ENCODE data around the gene PAPOLB. TPM values are rescaled to one million over a fixed set of nuclear protein-coding genes. Genes with fewer than 3 reads are reported as not detected.

The PAPOLB gene
- total RNA-seq, 2 donors from 2014 or later, result 0.68 to 1.1 TPM

DNA sequence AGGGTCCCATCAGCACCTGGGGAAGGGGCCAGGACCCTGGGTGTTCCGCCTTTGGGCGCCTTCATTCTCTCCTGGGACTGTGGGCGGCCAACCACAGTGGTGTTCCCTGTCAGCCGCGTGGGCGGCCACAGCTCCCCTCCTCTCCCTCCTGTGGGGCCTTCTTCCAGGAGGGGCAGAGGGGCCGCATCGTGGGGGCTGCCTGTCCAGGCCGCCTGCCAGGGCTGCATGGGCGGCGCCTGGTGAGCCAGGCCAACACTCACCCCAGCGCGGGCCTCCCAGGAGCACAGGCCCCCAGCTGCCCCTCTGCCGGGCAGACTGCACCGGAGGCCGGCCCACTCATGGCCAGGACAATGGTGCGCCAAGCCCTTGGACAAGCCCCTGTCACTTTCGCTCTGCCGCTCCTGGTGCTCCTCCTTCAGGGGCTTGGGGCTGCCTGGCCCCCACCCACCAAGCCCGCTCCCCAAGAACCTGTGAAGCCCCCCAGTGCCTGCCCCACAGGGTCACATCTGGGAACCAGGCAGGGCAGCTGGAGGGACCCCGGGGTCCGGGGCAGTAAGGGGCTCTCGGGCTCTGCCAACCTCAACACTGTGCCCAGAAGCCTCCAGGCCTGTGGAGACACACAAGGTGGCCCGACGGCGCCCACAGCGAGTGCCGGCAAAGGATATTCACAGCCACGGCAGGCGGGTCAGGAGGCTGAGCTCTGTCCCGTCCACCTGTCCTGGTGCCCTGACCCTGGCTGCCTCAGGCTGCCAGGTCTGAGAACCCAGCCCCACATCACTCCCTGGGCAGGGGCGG is 43.6 kb downstream of the PAPOLB start:
- DNase-seq (ENCODE audit: low spot score) (no peak), ATAC-seq (ENCODE audit: insufficient number of reproducible peaks, low FRiP score, low read depth) (no peak)
- TF ChIP-seq, protein P1, sequence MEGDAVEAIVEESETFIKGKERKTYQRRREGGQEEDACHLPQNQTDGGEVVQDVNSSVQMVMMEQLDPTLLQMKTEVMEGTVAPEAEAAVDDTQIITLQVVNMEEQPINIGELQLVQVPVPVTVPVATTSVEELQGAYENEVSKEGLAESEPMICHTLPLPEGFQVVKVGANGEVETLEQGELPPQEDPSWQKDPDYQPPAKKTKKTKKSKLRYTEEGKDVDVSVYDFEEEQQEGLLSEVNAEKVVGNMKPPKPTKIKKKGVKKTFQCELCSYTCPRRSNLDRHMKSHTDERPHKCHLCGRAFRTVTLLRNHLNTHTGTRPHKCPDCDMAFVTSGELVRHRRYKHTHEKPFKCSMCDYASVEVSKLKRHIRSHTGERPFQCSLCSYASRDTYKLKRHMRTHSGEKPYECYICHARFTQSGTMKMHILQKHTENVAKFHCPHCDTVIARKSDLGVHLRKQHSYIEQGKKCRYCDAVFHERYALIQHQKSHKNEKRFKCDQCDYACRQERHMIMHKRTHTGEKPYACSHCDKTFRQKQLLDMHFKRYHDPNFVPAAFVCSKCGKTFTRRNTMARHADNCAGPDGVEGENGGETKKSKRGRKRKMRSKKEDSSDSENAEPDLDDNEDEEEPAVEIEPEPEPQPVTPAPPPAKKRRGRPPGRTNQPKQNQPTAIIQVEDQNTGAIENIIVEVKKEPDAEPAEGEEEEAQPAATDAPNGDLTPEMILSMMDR (IDR thresholded peaks at IDR 0.05), result no peak

DNA sequence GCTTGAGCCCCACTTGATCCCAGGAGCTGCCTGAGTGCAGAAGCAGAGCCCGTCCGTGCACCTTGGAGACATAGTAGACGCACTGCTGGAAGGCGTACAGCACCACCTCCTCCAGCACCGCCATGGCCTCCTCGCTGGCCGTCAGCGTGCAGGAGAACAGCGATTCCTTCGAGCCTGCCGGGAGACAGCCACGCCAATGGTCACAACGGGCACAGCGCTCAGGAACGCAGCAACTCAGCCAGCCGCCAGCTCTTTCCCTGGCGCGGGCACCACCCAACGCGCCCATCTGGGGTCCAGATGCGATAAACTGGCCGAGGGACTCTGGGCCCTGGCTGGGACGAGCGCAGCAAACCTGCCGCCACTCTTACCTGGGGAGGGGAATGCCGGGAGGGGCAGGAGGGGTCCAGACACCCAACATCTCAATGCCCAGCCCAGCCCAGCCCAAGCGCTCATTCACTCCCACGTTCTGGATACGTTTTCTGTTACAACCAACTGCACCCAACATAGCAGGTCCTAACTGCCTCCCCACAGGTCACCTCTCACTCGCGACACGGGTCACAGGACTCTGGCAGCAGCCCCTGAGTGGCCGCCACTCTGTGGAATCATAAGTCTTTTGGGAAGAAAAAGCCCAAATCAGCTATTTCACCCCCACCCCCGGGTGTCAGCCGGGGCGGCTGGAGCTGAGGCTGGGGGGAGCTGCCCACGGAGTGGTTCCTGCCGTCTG is 44.5 kb downstream of the PAPOLB start:
- no peak for DNase-seq (ENCODE audit: low spot score)
- Histone ChIP-seq H3K4me1 (ENCODE audit: control insufficient read depth in 1 of 2, low read depth in 2 of 2) (peaks cover 5 to 14% of the 10 kb centered on the region in 2 donors), H3K9me3 (no peaks in the 10 kb centered on the region), H3K4me3 (no peak overlapping the region), H3K27me3 (replicated peaks; ENCODE audit: insufficient read depth) (no peaks in the 10 kb centered on the region), H3K36me3 (no peaks in the 10 kb centered on the region), H3K27ac (no peak overlapping the region)
- TF ChIP-seq, protein P1 (IDR thresholded peaks at IDR 0.05), result no peak
- ATAC-seq (ENCODE audit: insufficient number of reproducible peaks, low FRiP score, low read depth), result no peak

More for the DNA sequence above, 43.6 kb downstream of the PAPOLB start:
- H3K27me3 ChIP-seq (replicated peaks; ENCODE audit: insufficient read depth), result no peaks in the 10 kb centered on the region
- no peaks in the 10 kb centered on the region for H3K9me3 ChIP-seq
- H3K4me1 ChIP-seq (ENCODE audit: control insufficient read depth in 1 of 2, low read depth in 2 of 2), result peaks cover 5 to 14% of the 10 kb centered on the region in 2 donors
- no peaks in the 10 kb centered on the region for H3K36me3 ChIP-seq
- H3K27ac ChIP-seq, result no peak overlapping the region
- H3K4me3 ChIP-seq, result no peak overlapping the region

DNA sequence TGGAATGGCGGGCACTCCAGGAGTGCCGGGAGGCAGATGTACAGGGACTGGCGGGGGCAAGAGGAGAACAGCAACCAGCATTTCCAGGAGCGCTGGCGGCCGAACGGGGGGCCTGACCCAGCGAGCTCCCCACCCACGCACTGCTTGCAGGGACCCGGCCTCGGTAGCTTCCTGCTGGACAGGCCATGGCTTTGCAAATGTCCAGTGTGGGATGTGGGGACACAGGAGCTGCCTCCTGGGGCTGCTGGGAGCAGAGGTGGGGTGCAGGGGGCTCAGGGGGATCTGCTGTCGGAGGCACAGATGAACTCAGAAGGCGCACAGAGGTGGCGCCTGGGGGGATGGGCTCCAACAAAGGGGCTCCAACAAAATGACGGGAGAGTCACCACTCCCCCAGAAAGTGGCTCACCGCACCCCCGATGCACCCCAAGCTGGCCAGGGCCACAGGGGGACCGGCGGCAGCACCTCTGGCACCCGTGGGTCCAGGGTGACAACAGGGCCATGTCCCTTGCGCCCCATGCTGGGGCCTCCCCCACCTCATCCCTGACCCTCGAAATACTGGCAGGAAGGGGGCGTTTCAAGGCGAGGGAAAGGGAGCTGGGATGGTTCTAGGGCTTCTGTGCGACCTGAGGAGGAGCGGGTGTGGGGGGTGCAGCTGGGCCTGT is 45.3 kb downstream of the PAPOLB start:
- Histone ChIP-seq H3K9me3 (no peaks in the 10 kb centered on the region), H3K27me3 (replicated peaks; ENCODE audit: insufficient read depth) (no peaks in the 10 kb centered on the region), H3K4me1 (ENCODE audit: control insufficient read depth in 1 of 2, low read depth in 2 of 2) (peaks cover 5 to 14% of the 10 kb centered on the region in 2 donors), H3K4me3 (no peak overlapping the region), H3K27ac (no peak overlapping the region), H3K36me3 (no peaks in the 10 kb centered on the region)
- ATAC-seq (ENCODE audit: insufficient number of reproducible peaks, low FRiP score, low read depth) (no peak), DNase-seq (ENCODE audit: low spot score) (no peak)
- TF ChIP-seq, protein P1 (IDR thresholded peaks at IDR 0.05), result no peak

DNA sequence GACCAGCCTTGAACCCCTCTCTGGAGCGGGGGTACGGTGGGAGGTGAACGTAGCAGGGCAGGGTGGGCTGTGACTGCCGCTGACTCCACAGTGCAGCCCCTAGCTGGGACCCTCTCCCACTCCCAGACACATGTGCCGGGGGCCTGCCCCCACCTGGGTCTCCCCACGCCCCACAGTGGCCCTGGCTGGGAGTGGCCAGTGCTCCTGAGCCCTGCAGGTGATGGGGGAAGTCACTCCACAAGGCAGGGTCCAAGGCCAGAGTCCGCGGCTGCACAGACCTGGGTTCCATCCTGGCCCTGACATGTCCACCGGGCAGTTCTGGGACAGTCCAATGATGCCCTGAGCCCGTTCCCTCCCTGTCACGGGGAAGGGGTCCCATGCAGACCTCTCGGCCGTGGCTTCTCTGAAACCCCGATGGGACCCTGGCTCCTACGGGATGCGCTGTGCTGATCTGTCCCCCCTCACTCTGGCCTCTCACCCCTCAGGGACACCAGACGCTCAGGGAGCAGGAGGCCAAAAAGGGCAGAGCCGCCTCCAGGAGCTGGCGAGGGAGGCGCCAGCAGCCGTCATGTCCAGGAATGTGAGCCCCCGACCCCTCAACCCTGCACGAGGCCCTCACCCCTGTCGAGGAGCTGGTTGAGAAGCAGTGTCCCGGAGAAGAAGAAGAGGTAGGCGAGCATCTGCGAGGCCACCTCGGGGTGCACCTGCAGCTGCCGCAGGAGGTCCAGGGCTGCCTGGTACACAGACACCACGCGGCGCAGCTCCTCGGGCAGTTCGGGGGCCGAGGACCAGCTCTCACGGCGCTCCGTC is 46.0 kb downstream of the PAPOLB start:
- H3K9me3 ChIP-seq, result no peaks in the 10 kb centered on the region
- H3K36me3 ChIP-seq, result no peaks in the 10 kb centered on the region
- TF ChIP-seq, protein P1 (IDR thresholded peaks at IDR 0.05), result no peak
- DNase-seq (ENCODE audit: low spot score) (no peak), ATAC-seq (ENCODE audit: insufficient number of reproducible peaks, low FRiP score, low read depth) (no peak)
- H3K4me3 ChIP-seq, result no peak overlapping the region
- no peak overlapping the region for H3K27ac ChIP-seq
- peaks cover 5 to 14% of the 10 kb centered on the region in 2 donors for H3K4me1 ChIP-seq (ENCODE audit: control insufficient read depth in 1 of 2, low read depth in 2 of 2)
- no peaks in the 10 kb centered on the region for H3K27me3 ChIP-seq (replicated peaks; ENCODE audit: insufficient read depth)

Measured in thoracic aorta (tissue), 2 donors.